SU-DHL-6 (cell line): ENCODE measurements around the gene GULP1.

Experiments
- H2AFZ ChIP-seq: fragments of 200-600 bp; sonication (generic); 2 replicates; pipeline ENCODE4 v1.6.1; 2014; ENCODE audit warnings: low read depth, mild to moderate bottlenecking, moderate library complexity, mixed read lengths, antibody characterized with exemption, low read length; ENCODE audit not compliant: severe bottlenecking
- H3F3A ChIP-seq: fragments of 200-600 bp; shearing (Covaris generic); 2 replicates; pipeline ENCODE4 v1.6.0; 2016; ENCODE audit warnings: antibody characterized with exemption, mild to moderate bottlenecking; ENCODE audit not compliant: insufficient read depth
- H3K27ac ChIP-seq: fragments of 200-600 bp; sonication (generic); 2 replicates; pipeline ENCODE4 v1.5.1; 2016; ENCODE audit warnings: low read depth, mild to moderate bottlenecking, low read length, moderate library complexity, mixed read lengths
- H3K27me3 ChIP-seq: fragments of 200-600 bp; sonication (generic), shearing (Covaris generic); 2 replicates; pipeline ENCODE4 v1.6.0; 2014; ENCODE audit warnings: mild to moderate bottlenecking, low read length
- H3K36me3 ChIP-seq: fragments of 200-600 bp; sonication (generic); 2 replicates; pipeline ENCODE4 v1.6.1; 2014; ENCODE audit warnings: mild to moderate bottlenecking, low read length, mixed read lengths
- H3K4me2 ChIP-seq: fragments of 300-600, 200-600 bp; shearing (Covaris generic), sonication (generic); 2 replicates; pipeline ENCODE4 v1.6.0; 2014; ENCODE audit warnings: low read length, low read depth, mild to moderate bottlenecking; ENCODE audit not compliant: poor library complexity, severe bottlenecking
- H3K4me3 ChIP-seq: fragments of 200-600 bp; sonication (generic); 2 replicates; pipeline ENCODE4 v1.5.1; 2014; ENCODE audit warnings: antibody characterized with exemption, low read length, mild to moderate bottlenecking, mixed read lengths; ENCODE audit not compliant: insufficient read depth, poor library complexity, severe bottlenecking
- H3K79me2 ChIP-seq: fragments of 200-600 bp; sonication (generic); 2 replicates; pipeline ENCODE4 v1.6.1; 2014; ENCODE audit warnings: mild to moderate bottlenecking, low read length, moderate library complexity; ENCODE audit not compliant: insufficient read depth
- H3K9ac ChIP-seq: fragments of 200-600 bp; sonication (generic); 2 replicates; pipeline ENCODE4 v1.7.0; 2014; ENCODE audit warnings: mild to moderate bottlenecking, low read length
- H3K9me2 ChIP-seq: fragments of 200-600 bp; sonication (generic); replicated peaks from 2 replicates; pipeline ENCODE4 v1.6.1; 2014; ENCODE audit warnings: low read length; ENCODE audit not compliant: insufficient read depth
- H3K9me3 ChIP-seq: fragments of 200-600 bp; sonication (generic); 2 replicates; pipeline ENCODE4 v1.6.1; 2014; ENCODE audit warnings: low read length, mixed read lengths; ENCODE audit not compliant: insufficient read depth
- H4K20me1 ChIP-seq: fragments of 200-600 bp; sonication (generic); 2 replicates; pipeline ENCODE4 v1.6.1; 2014; ENCODE audit warnings: low read depth, mild to moderate bottlenecking, antibody characterized with exemption, low read length, moderate library complexity, mixed read lengths
- EZH2phosphoT487 ChIP-seq: fragments of 200-600 bp; sonication (generic), shearing (Covaris generic); conservative IDR thresholded peaks from 2 replicates; pipeline ENCODE4 v1.6.1; 2018; ENCODE audit warnings: mild to moderate bottlenecking, antibody characterized with exemption, low read length, moderate library complexity, mixed read lengths
- TF ChIP-seq, protein P1 (sequence below): fragments of 200-600 bp; sonication (generic); IDR thresholded peaks from one replicate; pipeline ENCODE4 v1.5.1; 2017; ENCODE audit warnings: antibody characterized with exemption, mild to moderate bottlenecking, low read length, moderate library complexity; ENCODE audit not compliant: insufficient read depth, poor library complexity, severe bottlenecking

Gene GULP1

DNA sequence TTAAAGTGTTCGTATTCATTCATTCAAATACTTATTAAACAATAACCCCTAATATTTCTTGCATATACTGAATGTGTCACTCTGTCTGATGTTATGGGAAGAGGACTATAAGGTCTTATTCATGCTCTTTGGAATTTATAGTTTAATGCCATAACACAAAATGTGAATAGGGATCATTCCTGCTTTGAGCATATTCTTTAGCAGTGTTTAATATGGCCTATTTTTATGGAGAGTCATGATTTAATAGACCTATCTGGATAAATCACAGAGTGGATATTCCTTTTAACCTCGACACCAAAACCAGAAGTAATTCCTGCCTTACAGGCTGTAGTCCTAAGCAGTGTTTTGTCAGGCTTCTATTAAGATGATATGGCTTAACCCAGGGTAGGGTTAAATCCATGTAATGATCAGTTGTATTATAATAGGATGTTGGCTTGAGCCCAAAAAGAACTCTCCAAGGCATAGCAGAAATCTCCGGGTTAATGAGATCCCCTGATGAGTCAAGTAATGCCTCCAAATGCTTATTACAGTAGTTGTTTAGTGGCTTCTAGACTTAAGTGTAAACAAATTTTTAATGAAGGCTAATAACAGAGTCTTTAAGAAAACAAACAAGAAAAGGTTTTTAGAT is 54.3 kb downstream of the GULP1 start:
- no peaks in the 10 kb centered on the region for H3K36me3 ChIP-seq
- H3K9me3 ChIP-seq = no peaks in the 10 kb centered on the region
- no peak overlapping the region for H2AFZ ChIP-seq
- H3K4me3 ChIP-seq = no peak overlapping the region
- H3K9me2 ChIP-seq = no peaks in the 10 kb centered on the region
- H4K20me1 ChIP-seq = no peaks in the 10 kb centered on the region
- H3F3A ChIP-seq = no peaks in the 10 kb centered on the region
- TF ChIP-seq, protein P1, sequence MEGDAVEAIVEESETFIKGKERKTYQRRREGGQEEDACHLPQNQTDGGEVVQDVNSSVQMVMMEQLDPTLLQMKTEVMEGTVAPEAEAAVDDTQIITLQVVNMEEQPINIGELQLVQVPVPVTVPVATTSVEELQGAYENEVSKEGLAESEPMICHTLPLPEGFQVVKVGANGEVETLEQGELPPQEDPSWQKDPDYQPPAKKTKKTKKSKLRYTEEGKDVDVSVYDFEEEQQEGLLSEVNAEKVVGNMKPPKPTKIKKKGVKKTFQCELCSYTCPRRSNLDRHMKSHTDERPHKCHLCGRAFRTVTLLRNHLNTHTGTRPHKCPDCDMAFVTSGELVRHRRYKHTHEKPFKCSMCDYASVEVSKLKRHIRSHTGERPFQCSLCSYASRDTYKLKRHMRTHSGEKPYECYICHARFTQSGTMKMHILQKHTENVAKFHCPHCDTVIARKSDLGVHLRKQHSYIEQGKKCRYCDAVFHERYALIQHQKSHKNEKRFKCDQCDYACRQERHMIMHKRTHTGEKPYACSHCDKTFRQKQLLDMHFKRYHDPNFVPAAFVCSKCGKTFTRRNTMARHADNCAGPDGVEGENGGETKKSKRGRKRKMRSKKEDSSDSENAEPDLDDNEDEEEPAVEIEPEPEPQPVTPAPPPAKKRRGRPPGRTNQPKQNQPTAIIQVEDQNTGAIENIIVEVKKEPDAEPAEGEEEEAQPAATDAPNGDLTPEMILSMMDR = no peak
- no peak for TF ChIP-seq EZH2phosphoT487
- no peak overlapping the region for H3K27ac ChIP-seq
- no peak overlapping the region for H3K9ac ChIP-seq
- H3K79me2 ChIP-seq = no peaks in the 10 kb centered on the region
- H3K4me2 ChIP-seq = no peak overlapping the region
- no peaks in the 10 kb centered on the region for H3K27me3 ChIP-seq

DNA sequence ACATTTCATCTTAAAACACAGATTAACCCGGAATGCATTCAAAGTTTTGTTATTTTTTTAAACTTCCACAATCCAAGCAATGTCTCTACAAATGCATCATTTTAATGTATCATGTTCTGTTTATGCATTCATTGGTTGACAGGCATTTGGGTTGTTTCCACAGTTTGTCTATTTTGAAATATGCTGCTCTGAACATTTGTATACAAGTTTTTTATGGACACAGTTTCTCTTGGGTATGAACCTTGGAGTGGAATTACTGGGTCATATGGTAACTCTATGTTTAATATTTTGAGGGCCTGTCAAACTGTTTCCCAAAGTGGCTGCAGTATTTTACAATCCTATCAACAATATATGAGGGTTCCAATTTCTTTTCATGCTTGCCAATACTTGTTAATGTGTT is 57.3 kb downstream of the GULP1 start:
- H3K36me3 ChIP-seq = no peaks in the 10 kb centered on the region
- H3F3A ChIP-seq = no peaks in the 10 kb centered on the region
- no peak overlapping the region for H3K27ac ChIP-seq
- no peaks in the 10 kb centered on the region for H3K9me2 ChIP-seq
- H3K4me3 ChIP-seq = no peak overlapping the region
- H4K20me1 ChIP-seq = no peaks in the 10 kb centered on the region
- H3K4me2 ChIP-seq = no peak overlapping the region
- H3K79me2 ChIP-seq = no peaks in the 10 kb centered on the region
- no peaks in the 10 kb centered on the region for H3K27me3 ChIP-seq
- H3K9ac ChIP-seq = no peak overlapping the region
- H2AFZ ChIP-seq = no peak overlapping the region
- TF ChIP-seq EZH2phosphoT487 = no peak
- TF ChIP-seq, protein P1 = no peak
- no peaks in the 10 kb centered on the region for H3K9me3 ChIP-seq

DNA sequence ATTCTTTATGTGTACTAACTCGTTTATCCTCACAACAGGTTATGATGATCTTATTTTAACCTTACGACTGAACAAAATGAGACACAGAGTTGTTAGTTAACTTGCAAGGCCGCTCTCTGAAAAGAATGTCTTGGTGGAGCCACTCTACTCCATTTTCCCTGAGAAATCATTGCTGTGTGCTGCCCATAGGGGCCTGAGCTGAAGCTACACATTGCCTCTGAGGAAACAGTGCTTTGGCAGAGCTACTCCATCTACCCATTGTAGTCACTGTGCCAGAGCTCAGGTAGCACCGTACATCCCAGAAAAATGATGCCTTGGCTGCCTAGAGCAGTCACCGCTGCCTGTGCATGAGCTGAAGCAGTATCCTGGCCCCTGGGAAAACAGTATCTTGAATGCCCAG is 61.6 kb downstream of the GULP1 start:
- no peak overlapping the region for H3K9ac ChIP-seq
- H3K36me3 ChIP-seq = no peaks in the 10 kb centered on the region
- no peaks in the 10 kb centered on the region for H3K9me3 ChIP-seq
- H3K4me3 ChIP-seq = no peak overlapping the region
- no peaks in the 10 kb centered on the region for H3K9me2 ChIP-seq
- H4K20me1 ChIP-seq = no peaks in the 10 kb centered on the region
- no peak overlapping the region for H3K4me2 ChIP-seq
- H3F3A ChIP-seq = no peaks in the 10 kb centered on the region
- H3K27ac ChIP-seq = no peak overlapping the region
- H2AFZ ChIP-seq = no peak overlapping the region
- H3K27me3 ChIP-seq = no peaks in the 10 kb centered on the region
- no peak for TF ChIP-seq EZH2phosphoT487
- TF ChIP-seq, protein P1 = no peak
- no peaks in the 10 kb centered on the region for H3K79me2 ChIP-seq
